Psoas muscle (tissue), 8 donors: Measurements from ENCODE around the gene TRIM17. TPM values are rescaled to one million over a fixed set of nuclear protein-coding genes. Genes with fewer than 3 reads are reported as not detected.

Experiments used
- ATAC-seq, 4 donors: fragments of 200-7000 bp; cut with Tn5 transposase; one replicate each; pipeline ENCODE4 v1.9.1; 2020; ENCODE audit warnings: moderate library complexity in 3 of 4, mild to moderate bottlenecking in 2 of 4
- DNase-seq, 2 donors: peaks; one replicate each; pipeline ENCODE4 v3.0.0-alpha.2; 2020
- H3K27ac ChIP-seq: fragments of 200-600 bp; one replicate; pipeline ENCODE4 v1.8.0; 2022
- H3K27me3 ChIP-seq, 3 donors: fragments of 200-600 bp in 1 of 3; one replicate each; pipeline versions ENCODE4 v1.6.1 to v1.8.0; 2013 to 2022; ENCODE audit warnings: low read length in 2 of 3, mild to moderate bottlenecking in 2 of 3, moderate library complexity in 1 of 3; ENCODE audit not compliant: insufficient read depth in 3 of 3
- H3K36me3 ChIP-seq, 2 donors: fragments of 200-600 bp in 1 of 2; one replicate each; pipeline versions ENCODE4 v1.6.1 to v1.8.0; 2013 to 2022; ENCODE audit warnings: low read depth in 1 of 2, mild to moderate bottlenecking in 1 of 2, moderate library complexity in 1 of 2; ENCODE audit not compliant: insufficient read depth in 1 of 2
- H3K4me1 ChIP-seq: fragments of 200-600 bp; one replicate; pipeline ENCODE4 v1.8.0; 2022
- H3K4me3 ChIP-seq: fragments of 200-600 bp; one replicate; pipeline ENCODE4 v1.8.0; 2022; ENCODE audit warnings: mild to moderate bottlenecking
- H3K9me3 ChIP-seq: fragments of 200-600 bp; one replicate; pipeline ENCODE4 v1.8.0; 2022
- WGBS, 3 donors: extraction: QIAGEN DNeasy Blood & Tissue Kit; methylation state at CpG; one replicate each; pipeline versions ENCODE4 v1.1.6 to v1.1.7; 2013; 5-methylcytosine and 5-hydroxymethylcytosine counted together
- intact Hi-C, 2 donors: fragments of 100-400 bp; cut with DNase I; formaldehyde crosslinking; loops; one replicate each; pipeline versions ENCODE4 v1.11.0 to v1.14.2; 2022
- polyA plus RNA-seq, 3 donors: library from polyadenylated mRNA; stranded (reverse); fragments of 200-250 nt; gene quantifications; one replicate each; pipeline ENCODE4 v1.2.3, GENCODE V29; 2013
- total RNA-seq, 4 donors: library from RNA; stranded (reverse); fragmentation: NEBNext Ultra II Directional in 2 of 4; extraction: Animal tissue kit (Norgen Biotek cat#: 25700) in 2 of 4; gene quantifications; one replicate each; pipeline versions ENCODE4 v1.2.1 to v1.2.4, GENCODE V29; 2021 to 2023
- TF ChIP-seq, protein P1 (sequence below): fragments of 200-600 bp; IDR thresholded peaks from one replicate; pipeline ENCODE4 v1.8.0; 2022; ENCODE audit warnings: antibody characterized with exemption
- donor health status: healthy with polysubstance abuse.
- donor health status: DM: no; HTN: no; CAD: no; lungs with moderate emphysema.
- donor health status: Bipolar disorder and iron deficiency.
- donor health status: healthy.
- donor health status: DM: yes; HTN: yes; CAD: no.
- donor health status: DM: no; HTN: no; CAD: no.
- donor health status: DM: no; HTN: no; CAD: no.
- donor health status: DM: yes; HTN: yes; CAD: no.

The TRIM17 gene
- total and polyA plus RNA-seq, 7 donors = 0.03 TPM; not detected in 6

DNA sequence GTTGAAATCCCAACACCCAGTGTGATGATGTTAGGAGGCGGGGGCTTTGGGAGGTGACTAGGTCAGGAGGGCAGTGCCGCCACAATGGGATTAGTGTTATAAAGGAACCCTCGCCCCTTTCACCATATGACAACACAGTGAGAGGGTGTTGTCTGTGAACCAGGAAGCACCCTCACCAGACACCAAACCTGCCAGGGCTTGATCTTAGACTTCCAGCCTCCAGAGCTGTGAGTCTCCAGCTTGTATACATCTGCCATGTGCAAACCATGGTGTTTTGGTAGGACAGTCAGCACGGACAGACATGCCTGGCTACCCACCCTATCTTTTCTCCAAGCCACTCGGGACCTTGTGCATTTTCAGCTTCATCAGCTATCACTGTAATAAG is 14.0 kb downstream of the TRIM17 start:
- DNase-seq (no peak), ATAC-seq (no peak)
- Histone ChIP-seq H3K4me3 (no peak overlapping the region), H3K27me3 (no peaks in the 10 kb centered on the region), H3K4me1 (peaks cover 14% of the 10 kb centered on the region), H3K9me3 (no peaks in the 10 kb centered on the region), H3K27ac (no peak overlapping the region), H3K36me3 (peaks cover 0 to 20% of the 10 kb centered on the region in 2 donors)
- intact Hi-C loops = loop anchor here in 1 of 2 donors (10.0 kb wide), 1 partner anchor 268 kb away; no protein-coding TSS in a partner anchor
- WGBS, 3 donors = 93 to 97% (median 96%) methylated on average over 5 of the region's 5 CpGs
- TF ChIP-seq, protein P1, sequence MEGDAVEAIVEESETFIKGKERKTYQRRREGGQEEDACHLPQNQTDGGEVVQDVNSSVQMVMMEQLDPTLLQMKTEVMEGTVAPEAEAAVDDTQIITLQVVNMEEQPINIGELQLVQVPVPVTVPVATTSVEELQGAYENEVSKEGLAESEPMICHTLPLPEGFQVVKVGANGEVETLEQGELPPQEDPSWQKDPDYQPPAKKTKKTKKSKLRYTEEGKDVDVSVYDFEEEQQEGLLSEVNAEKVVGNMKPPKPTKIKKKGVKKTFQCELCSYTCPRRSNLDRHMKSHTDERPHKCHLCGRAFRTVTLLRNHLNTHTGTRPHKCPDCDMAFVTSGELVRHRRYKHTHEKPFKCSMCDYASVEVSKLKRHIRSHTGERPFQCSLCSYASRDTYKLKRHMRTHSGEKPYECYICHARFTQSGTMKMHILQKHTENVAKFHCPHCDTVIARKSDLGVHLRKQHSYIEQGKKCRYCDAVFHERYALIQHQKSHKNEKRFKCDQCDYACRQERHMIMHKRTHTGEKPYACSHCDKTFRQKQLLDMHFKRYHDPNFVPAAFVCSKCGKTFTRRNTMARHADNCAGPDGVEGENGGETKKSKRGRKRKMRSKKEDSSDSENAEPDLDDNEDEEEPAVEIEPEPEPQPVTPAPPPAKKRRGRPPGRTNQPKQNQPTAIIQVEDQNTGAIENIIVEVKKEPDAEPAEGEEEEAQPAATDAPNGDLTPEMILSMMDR = no peak

DNA sequence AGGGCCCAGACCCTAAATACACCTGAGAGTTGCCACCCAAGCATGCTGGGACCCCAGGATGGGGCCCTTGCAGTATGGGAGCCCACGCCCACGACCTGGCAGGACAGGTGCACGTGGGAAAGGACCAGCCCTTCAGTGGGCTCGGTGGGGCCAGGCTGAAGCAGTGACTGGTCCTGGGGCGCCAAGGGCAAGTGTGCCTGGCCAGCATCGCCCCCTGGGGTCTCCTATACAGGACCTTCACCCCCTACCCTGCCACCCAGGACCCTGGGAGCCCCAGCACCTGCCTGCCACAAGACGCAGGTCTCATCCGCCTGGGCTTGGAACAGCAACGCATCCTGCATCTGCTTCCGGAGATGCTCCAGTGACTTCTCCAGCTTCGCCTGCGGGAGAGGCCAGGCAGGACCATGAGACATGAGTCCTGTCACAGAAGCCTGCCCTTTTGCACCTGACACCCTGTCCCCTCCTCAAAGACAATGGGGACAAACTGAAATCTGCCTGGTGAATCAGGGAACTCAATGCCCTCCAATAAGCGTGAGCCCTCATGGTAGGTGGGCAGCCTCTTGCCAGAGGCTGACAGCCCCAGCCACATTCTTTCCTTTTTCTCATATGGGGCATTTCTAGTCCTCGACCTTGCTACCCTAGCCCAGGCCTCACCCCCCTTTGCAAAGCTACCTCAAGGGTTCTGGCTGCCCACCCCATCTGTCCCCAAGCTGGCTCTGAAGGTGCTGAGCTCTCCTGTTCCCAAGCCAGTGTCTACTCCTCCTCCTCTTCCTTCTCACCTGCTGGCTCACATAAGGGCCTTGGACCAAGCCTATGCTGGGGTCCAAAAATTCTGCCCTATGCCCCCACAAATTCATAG is 14.7 kb downstream of the TRIM17 start:
- no peaks in the 10 kb centered on the region for H3K9me3 ChIP-seq
- H3K36me3 ChIP-seq = peaks cover 0 to 24% of the 10 kb centered on the region in 2 donors
- ATAC-seq (no peak), DNase-seq (no peak)
- no peak overlapping the region for H3K4me3 ChIP-seq
- TF ChIP-seq, protein P1 = no peak
- H3K4me1 ChIP-seq = peaks cover 14% of the 10 kb centered on the region
- WGBS, 3 donors = 95 to 97% (median 97%) methylated on average over 14 of the region's 14 CpGs
- H3K27me3 ChIP-seq = no peaks in the 10 kb centered on the region
- intact Hi-C loops = loop anchor here in 1 of 2 donors (10.0 kb wide), 1 partner anchor 267 kb away; no protein-coding TSS in a partner anchor
- no peak overlapping the region for H3K27ac ChIP-seq

DNA sequence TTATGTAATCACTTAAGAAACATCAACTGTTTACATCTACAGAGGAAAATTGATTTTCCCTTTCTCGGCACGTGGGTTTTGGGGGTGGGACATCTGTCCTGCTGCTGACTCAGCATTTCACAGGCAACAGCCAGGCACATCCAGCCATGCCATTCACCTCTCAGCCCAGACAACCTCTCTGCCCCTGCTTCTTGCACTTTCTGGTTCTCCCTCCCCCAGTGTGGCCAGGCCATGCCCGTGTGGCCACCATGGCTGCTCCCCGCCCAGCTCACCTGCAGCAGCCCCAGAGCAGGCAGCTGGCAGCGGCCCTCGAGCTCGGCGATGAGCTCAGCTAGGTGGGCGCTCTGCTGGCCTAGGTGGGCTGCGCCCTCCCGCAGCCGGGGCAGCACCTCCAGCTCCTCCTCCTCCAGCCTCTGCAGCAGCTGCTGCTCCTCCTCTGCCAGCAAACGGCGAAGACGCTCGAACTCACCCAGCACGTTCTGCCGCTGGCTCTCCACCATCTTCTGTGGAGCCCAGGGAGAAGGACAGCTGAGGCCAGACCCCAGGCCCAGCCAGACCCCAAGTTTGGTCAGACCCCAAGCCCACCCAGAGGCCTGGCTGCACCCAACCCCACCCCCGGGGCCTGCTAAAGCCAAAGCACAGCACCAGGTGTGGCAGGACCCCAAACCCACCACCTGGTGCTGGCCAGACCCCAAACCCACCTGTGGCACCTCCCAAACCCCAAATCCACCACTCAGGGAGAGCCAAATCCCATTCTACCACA is 15.8 kb downstream of the TRIM17 start:
- TF ChIP-seq, protein P1 = no peak
- 84 to 92% (median 88%) methylated on average over 19 of the region's 19 CpGs for WGBS, 3 donors
- Histone ChIP-seq H3K4me3 (no peak overlapping the region), H3K4me1 (peaks cover 14% of the 10 kb centered on the region), H3K27me3 (no peaks in the 10 kb centered on the region), H3K36me3 (peaks cover 0 to 35% of the 10 kb centered on the region in 2 donors), H3K27ac (no peak overlapping the region), H3K9me3 (no peaks in the 10 kb centered on the region)
- no peak for ATAC-seq
- DNase-seq = no peak
- intact Hi-C loops = loop anchor here in 1 of 2 donors (10.0 kb wide), 1 partner anchor 266 kb away; no protein-coding TSS in a partner anchor

DNA sequence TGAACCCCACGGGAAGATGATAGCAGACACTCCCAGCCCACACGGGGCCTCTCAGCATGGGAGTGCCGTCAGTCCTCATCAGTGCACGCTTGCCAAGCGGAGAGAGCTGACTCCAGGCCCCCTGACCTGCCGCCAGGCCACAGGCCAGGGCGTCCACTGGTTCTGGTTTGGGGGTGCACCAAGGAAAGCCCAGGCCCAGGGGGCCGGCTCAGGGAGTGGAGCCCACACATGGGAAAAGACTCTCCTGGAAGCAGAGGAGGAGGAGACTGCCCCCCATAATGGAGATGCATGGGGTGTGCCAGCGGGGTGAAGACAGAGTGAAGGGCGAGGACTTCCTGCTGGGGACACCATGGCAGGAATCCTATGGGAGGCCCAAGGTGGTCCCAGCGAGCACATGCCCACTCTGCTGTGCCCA is 16.4 kb downstream of the TRIM17 start:
- ATAC-seq (no peak), DNase-seq (no peak)
- intact Hi-C loops = loop anchor here in 1 of 2 donors (10.0 kb wide), 1 partner anchor 265 kb away; no protein-coding TSS in a partner anchor
- Histone ChIP-seq H3K9me3 (no peaks in the 10 kb centered on the region), H3K27me3 (no peaks in the 10 kb centered on the region), H3K4me1 (peaks cover 9% of the 10 kb centered on the region), H3K27ac (no peak overlapping the region), H3K36me3 (peaks cover 0 to 40% of the 10 kb centered on the region in 2 donors), H3K4me3 (no peak overlapping the region)
- TF ChIP-seq, protein P1 = no peak
- 85 to 92% (median 90%) methylated on average over 11 of the region's 11 CpGs for WGBS, 3 donors
